ENCODE measurements around the gene SLC2A13. TPM values are rescaled to one million over a fixed set of nuclear protein-coding genes. Genes with fewer than 3 reads are reported as not detected.
A peak's percentile ranks its signal among the peaks of the same experiment; 100 is the strongest.
"Not testable (repeated sequence)": the region's sequence is repeated elsewhere in the genome, so short reads cannot be mapped to it uniquely, and the experiment has no call there.

The SLC2A13 gene
- total and polyA plus RNA-seq, 8 donors, result 0.93 to 87.5 (median 4.0) TPM

- H3K36me3 ChIP-seq, result no peaks in the 10 kb centered on the region
- TF ChIP-seq EP300 (IDR thresholded peaks at IDR 0.05) (no peak), POLR2A (IDR thresholded peaks at IDR 0.05) (no peak), POLR2AphosphoS5 (IDR thresholded peaks at IDR 0.05) (no peak)
- TF ChIP-seq, protein P1, sequence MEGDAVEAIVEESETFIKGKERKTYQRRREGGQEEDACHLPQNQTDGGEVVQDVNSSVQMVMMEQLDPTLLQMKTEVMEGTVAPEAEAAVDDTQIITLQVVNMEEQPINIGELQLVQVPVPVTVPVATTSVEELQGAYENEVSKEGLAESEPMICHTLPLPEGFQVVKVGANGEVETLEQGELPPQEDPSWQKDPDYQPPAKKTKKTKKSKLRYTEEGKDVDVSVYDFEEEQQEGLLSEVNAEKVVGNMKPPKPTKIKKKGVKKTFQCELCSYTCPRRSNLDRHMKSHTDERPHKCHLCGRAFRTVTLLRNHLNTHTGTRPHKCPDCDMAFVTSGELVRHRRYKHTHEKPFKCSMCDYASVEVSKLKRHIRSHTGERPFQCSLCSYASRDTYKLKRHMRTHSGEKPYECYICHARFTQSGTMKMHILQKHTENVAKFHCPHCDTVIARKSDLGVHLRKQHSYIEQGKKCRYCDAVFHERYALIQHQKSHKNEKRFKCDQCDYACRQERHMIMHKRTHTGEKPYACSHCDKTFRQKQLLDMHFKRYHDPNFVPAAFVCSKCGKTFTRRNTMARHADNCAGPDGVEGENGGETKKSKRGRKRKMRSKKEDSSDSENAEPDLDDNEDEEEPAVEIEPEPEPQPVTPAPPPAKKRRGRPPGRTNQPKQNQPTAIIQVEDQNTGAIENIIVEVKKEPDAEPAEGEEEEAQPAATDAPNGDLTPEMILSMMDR (IDR thresholded peaks at IDR 0.05), result no peak
- H3K4me1 ChIP-seq, result peaks cover 0 to 11% (median 3%) of the 10 kb centered on the region in 4 donors
- intact Hi-C loops (cut with DNase I; ENCODE audit: low total_unique reads), result no loop called here
- H3K9me3 ChIP-seq, result no peaks in the 10 kb centered on the region
- peak in 1 of 2 donors; percentile 65 for DNase-seq
- H3K27me3 ChIP-seq, result no peaks in the 10 kb centered on the region
- no peak overlapping the region for H3K27ac ChIP-seq
- 58 to 94% (median 81%) methylated on average over 1 of the region's 1 CpG for whole genome bisulfite sequencing, 5 donors
- H3K4me3 ChIP-seq, result no peak overlapping the region
Measured at GRCh38 chr12:39905152-39905551, 200.7 kb downstream of the SLC2A13 start.

DNA sequence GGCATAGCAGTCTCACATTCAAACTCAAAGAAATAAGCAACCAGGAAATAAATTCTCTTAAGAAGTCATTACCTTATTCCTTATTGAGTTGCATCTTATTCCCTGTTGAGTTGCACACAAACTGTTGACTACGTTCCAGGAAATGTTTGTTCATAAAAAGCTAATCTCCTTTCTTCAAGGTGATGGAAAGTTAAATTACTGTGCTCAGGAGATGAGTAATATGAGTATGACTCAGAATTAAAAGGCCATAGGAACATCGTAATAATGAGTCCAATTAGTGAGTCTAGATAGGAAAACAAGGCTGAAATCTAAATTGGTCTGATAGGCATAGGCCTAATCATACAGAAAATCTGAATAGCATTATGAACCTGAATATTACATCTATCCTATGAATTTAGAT lies 203.1 kb downstream of the SLC2A13 start:
- Histone ChIP-seq H3K27ac (no peak overlapping the region), H3K27me3 (no peaks in the 10 kb centered on the region), H3K36me3 (no peaks in the 10 kb centered on the region), H3K4me3 (no peak overlapping the region), H3K9me3 (no peaks in the 10 kb centered on the region), H3K4me1 (peaks cover 0 to 11% (median 3%) of the 10 kb centered on the region in 4 donors)
- TF ChIP-seq, protein P1 (IDR thresholded peaks at IDR 0.05), result no peak
- TF ChIP-seq EP300 (IDR thresholded peaks at IDR 0.05) (no peak), POLR2AphosphoS5 (IDR thresholded peaks at IDR 0.05) (no peak), POLR2A (IDR thresholded peaks at IDR 0.05) (no peak)
- 45 to 52% (median 50%) methylated on average over 2 of the region's 2 CpGs for WGBS, 5 donors
- intact Hi-C loops (cut with DNase I; ENCODE audit: low total_unique reads), result no loop called here
- no peak for DNase-seq

- no peaks in the 10 kb centered on the region for H3K27me3 ChIP-seq
- DNase-seq, result no peak
- 82 to 100% (median 88%) methylated on average over 1 of the region's 1 CpG for WGBS, 5 donors
- no peak overlapping the region for H3K4me3 ChIP-seq
- no peaks in the 10 kb centered on the region for H3K4me1 ChIP-seq
- H3K9me3 ChIP-seq, result no peaks in the 10 kb centered on the region
- intact Hi-C loops (cut with DNase I; ENCODE audit: low total_unique reads), result no loop called here
- H3K27ac ChIP-seq, result no peak overlapping the region
- H3K36me3 ChIP-seq, result no peaks in the 10 kb centered on the region
- TF ChIP-seq, protein P1 (IDR thresholded peaks at IDR 0.05), result no peak
- TF ChIP-seq POLR2A (IDR thresholded peaks at IDR 0.05), result no peak
- no peak for TF ChIP-seq EP300 (IDR thresholded peaks at IDR 0.05)
- no peak for TF ChIP-seq POLR2AphosphoS5 (IDR thresholded peaks at IDR 0.05)
Measured at GRCh38 chr12:39897315-39897714, 208.6 kb downstream of the SLC2A13 start.

GRCh38 chr12:39893388-39893787 lies 212.5 kb downstream of the SLC2A13 start:
- H3K9me3 ChIP-seq; H3K4me1 ChIP-seq; H3K27me3 ChIP-seq; H3K27ac ChIP-seq; H3K4me3 ChIP-seq; intact Hi-C loops (cut with DNase I; ENCODE audit: low total_unique reads); DNase-seq; H3K36me3 ChIP-seq: not testable (repeated sequence)
- WGBS, 5 donors, result 95 to 98% (median 97%) methylated on average over 6 of the region's 6 CpGs

GRCh38 chr12:39892146-39892545 lies 213.7 kb downstream of the SLC2A13 start:
- TF ChIP-seq EP300 (IDR thresholded peaks at IDR 0.05) (no peak), POLR2A (IDR thresholded peaks at IDR 0.05) (no peak), POLR2AphosphoS5 (IDR thresholded peaks at IDR 0.05) (no peak)
- TF ChIP-seq, protein P1 (IDR thresholded peaks at IDR 0.05), result no peak
- Histone ChIP-seq H3K36me3 (no peaks in the 10 kb centered on the region), H3K27me3 (no peaks in the 10 kb centered on the region), H3K4me1 (no peaks in the 10 kb centered on the region), H3K4me3 (no peak overlapping the region), H3K27ac (no peak overlapping the region), H3K9me3 (no peaks in the 10 kb centered on the region)
- intact Hi-C loops (cut with DNase I; ENCODE audit: low total_unique reads), result no loop called here
- 79 to 88% (median 87%) methylated on average over 3 of the region's 3 CpGs for WGBS, 5 donors
- peak in 1 of 2 donors; percentile 9 for DNase-seq
